KMS-11 (cell line): ENCODE data around the gene FHOD3.

Source experiments
- H2AFZ ChIP-seq: fragments of 200-600 bp; sonication (generic); 2 replicates; pipeline ENCODE4 v1.6.1; 2016; ENCODE audit warnings: antibody characterized with exemption, mixed run types, low read depth
- H3K27ac ChIP-seq: fragments of 200-600 bp; sonication (generic); 2 replicates; pipeline ENCODE4 v1.6.1; 2016; ENCODE audit warnings: mild to moderate bottlenecking, mixed run types
- H3K27me3 ChIP-seq: fragments of 200-600 bp; sonication (generic); 2 replicates; pipeline ENCODE4 v1.6.1; 2017; ENCODE audit warnings: mild to moderate bottlenecking, low read depth, mixed run types, moderate library complexity; ENCODE audit not compliant: insufficient read depth
- H3K36me3 ChIP-seq: fragments of 200-600 bp; sonication (generic); 2 replicates; pipeline ENCODE4 v1.6.1; 2017; ENCODE audit warnings: mild to moderate bottlenecking, mixed run types; ENCODE audit not compliant: insufficient read depth
- H3K4me1 ChIP-seq: fragments of 200-600 bp; sonication (generic); 2 replicates; pipeline ENCODE4 v1.6.1; 2016; ENCODE audit warnings: mild to moderate bottlenecking, low read depth, mixed run types; ENCODE audit not compliant: poor library complexity, severe bottlenecking
- H3K4me2 ChIP-seq: fragments of 200-600 bp; sonication (generic); 2 replicates; pipeline ENCODE4 v1.7.0; 2016; ENCODE audit warnings: mild to moderate bottlenecking, mixed run types
- H3K4me3 ChIP-seq: fragments of 200-600 bp; sonication (generic); IDR thresholded peaks from 2 replicates; pipeline ENCODE4 v1.6.1; 2017; ENCODE audit warnings: low read depth, low read length, mixed read lengths; ENCODE audit not compliant: insufficient read depth
- H3K79me2 ChIP-seq: fragments of 200-600 bp; sonication (generic); 2 replicates; pipeline ENCODE4 v1.6.1; 2016; ENCODE audit warnings: low read depth, mixed run types; ENCODE audit not compliant: insufficient read depth
- H3K9ac ChIP-seq: fragments of 200-600 bp; sonication (generic); 2 replicates; pipeline ENCODE4 v1.6.1; 2016; ENCODE audit warnings: mild to moderate bottlenecking, mixed run types
- H4K20me1 ChIP-seq: fragments of 200-600 bp; sonication (generic); 2 replicates; pipeline ENCODE4 v1.6.1; 2016; ENCODE audit warnings: mild to moderate bottlenecking, mixed run types; ENCODE audit not compliant: insufficient read depth
- CTCF ChIP-seq: fragments of 200-600 bp; sonication (generic); conservative IDR thresholded peaks from 2 replicates; pipeline ENCODE4 v1.6.1; 2017; ENCODE audit warnings: low read depth, mild to moderate bottlenecking, antibody characterized with exemption, low read length, moderate library complexity, mixed read lengths

The FHOD3 gene

GRCh38 chr18:36539674-36540231 lies 242.2 kb downstream of the FHOD3 start:
- TF ChIP-seq CTCF: no peak
- Histone ChIP-seq H3K36me3 (no peaks in the 10 kb centered on the region), H3K27me3 (no peaks in the 10 kb centered on the region), H3K79me2 (no peaks in the 10 kb centered on the region), H4K20me1 (no peaks in the 10 kb centered on the region), H3K4me2 (no peak overlapping the region), H3K9ac (no peak overlapping the region), H3K4me3 (no peak overlapping the region), H2AFZ (no peak overlapping the region), H3K27ac (no peak overlapping the region), H3K4me1 (no peaks in the 10 kb centered on the region)

- no peaks in the 10 kb centered on the region for H3K4me1 ChIP-seq
- no peak overlapping the region for H3K4me2 ChIP-seq
- H3K9ac ChIP-seq: no peak overlapping the region
- no peak overlapping the region for H3K27ac ChIP-seq
- H4K20me1 ChIP-seq: no peaks in the 10 kb centered on the region
- no peaks in the 10 kb centered on the region for H3K27me3 ChIP-seq
- no peak overlapping the region for H3K4me3 ChIP-seq
- no peak overlapping the region for H2AFZ ChIP-seq
- H3K79me2 ChIP-seq: no peaks in the 10 kb centered on the region
- no peaks in the 10 kb centered on the region for H3K36me3 ChIP-seq
- no peak for TF ChIP-seq CTCF
Measured at GRCh38 chr18:36543030-36543429, 245.5 kb downstream of the FHOD3 start.

GRCh38 chr18:36543991-36544725 lies 246.6 kb downstream of the FHOD3 start:
- no peaks in the 10 kb centered on the region for H4K20me1 ChIP-seq
- H3K27ac ChIP-seq: no peak overlapping the region
- H3K27me3 ChIP-seq: no peaks in the 10 kb centered on the region
- no peak overlapping the region for H3K4me3 ChIP-seq
- H2AFZ ChIP-seq: no peak overlapping the region
- no peak overlapping the region for H3K4me2 ChIP-seq
- TF ChIP-seq CTCF: no peak
- no peaks in the 10 kb centered on the region for H3K4me1 ChIP-seq
- no peaks in the 10 kb centered on the region for H3K36me3 ChIP-seq
- H3K79me2 ChIP-seq: no peaks in the 10 kb centered on the region
- H3K9ac ChIP-seq: no peak overlapping the region

- no peak overlapping the region for H3K4me2 ChIP-seq
- H2AFZ ChIP-seq: no peak overlapping the region
- no peaks in the 10 kb centered on the region for H4K20me1 ChIP-seq
- no peaks in the 10 kb centered on the region for H3K27me3 ChIP-seq
- H3K9ac ChIP-seq: no peak overlapping the region
- H3K36me3 ChIP-seq: no peaks in the 10 kb centered on the region
- no peak for TF ChIP-seq CTCF
- H3K27ac ChIP-seq: no peak overlapping the region
- H3K4me3 ChIP-seq: no peak overlapping the region
- H3K79me2 ChIP-seq: no peaks in the 10 kb centered on the region
- no peaks in the 10 kb centered on the region for H3K4me1 ChIP-seq
Measured at GRCh38 chr18:36545821-36546427, 248.4 kb downstream of the FHOD3 start.
